Uterus (tissue), 4 donors: Measurements from ENCODE around the gene ABTB1. TPM values are rescaled to one million over a fixed set of nuclear protein-coding genes. Genes with fewer than 3 reads are reported as not detected.

Experiments
- DNase-seq, 2 donors: peaks; one replicate each; pipeline ENCODE4 v3.0.0-alpha.2; 2019 to 2020
- H3K27ac ChIP-seq, 2 donors: fragments of 200-600 bp; sonication (generic); 1 replicate in 1 of 2; 2 replicates in 1 of 2; pipeline ENCODE4 v1.5.1; 2016 to 2018
- H3K27me3 ChIP-seq, 2 donors: fragments of 200-600 bp; sonication (generic); one replicate each; pipeline ENCODE4 v1.5.1; 2018 to 2019; ENCODE audit warnings: control low read depth in 1 of 2
- H3K36me3 ChIP-seq, 2 donors: fragments of 200-600 bp; sonication (generic); one replicate each; pipeline ENCODE4 v1.5.1; 2019; ENCODE audit warnings: control low read depth in 1 of 2
- H3K4me1 ChIP-seq, 2 donors: fragments of 200-600 bp; sonication (generic); one replicate each; pipeline ENCODE4 v1.5.1; 2018 to 2019; ENCODE audit warnings: control low read depth in 1 of 2
- H3K4me3 ChIP-seq, 2 donors: fragments of 200-600 bp; sonication (generic); 1 replicate in 1 of 2; 2 replicates in 1 of 2; pipeline ENCODE4 v1.5.1; 2018 to 2019; ENCODE audit warnings: mild to moderate bottlenecking in 1 of 2
- H3K9me3 ChIP-seq, 2 donors: fragments of 200-600 bp; sonication (generic); one replicate each; pipeline ENCODE4 v1.5.1; 2019; ENCODE audit warnings: control low read depth in 1 of 2
- CTCF ChIP-seq, 4 experiments: fragments of 200-600 bp in 2 of 4; fragments of 450-650 bp in 2 of 4; sonication (generic) in 2 of 4; IDR thresholded peaks; one replicate each; pipeline ENCODE4 v1.5.1; 2016 to 2019; ENCODE audit warnings: antibody characterized with exemption in 4 of 4, mild to moderate bottlenecking in 2 of 4, moderate library complexity in 1 of 4
- POLR2A ChIP-seq, 2 donors: fragments of 450-650 bp; IDR thresholded peaks; one replicate each; pipeline ENCODE4 v1.6.1; 2016; ENCODE audit warnings: antibody characterized with exemption in 2 of 2, mild to moderate bottlenecking in 1 of 2, moderate library complexity in 1 of 2
- intact Hi-C: fragments of 100-400 bp; cut with DNase I; formaldehyde crosslinking; loops from one replicate; pipeline ENCODE4 v1.15.1; 2023; ENCODE audit warnings: low total_unique reads
- total RNA-seq, 4 donors: library from RNA; depleted of rRNA in 3 of 4; stranded (reverse); fragments of >200 nt in 3 of 4; gene quantifications; one replicate each; pipeline versions ENCODE4 v1.1.0 to v1.2.4, GENCODE V29; 2014 to 2023
- donor health status: DM: yes; HTN: yes; CAD: no.

The ABTB1 gene
- total RNA-seq, 4 donors from 2014 or later: 14.4 to 42.8 (median 28.8) TPM

GRCh38 chr3:127729556-127730056 lies 56.9 kb downstream of the ABTB1 start:
- Histone ChIP-seq H3K27ac (no peak overlapping the region), H3K27me3 (no peaks in the 10 kb centered on the region), H3K4me3 (no peak overlapping the region), H3K9me3 (no peaks in the 10 kb centered on the region), H3K4me1 (peaks cover 0 to 4% of the 10 kb centered on the region in 2 donors), H3K36me3 (no peaks in the 10 kb centered on the region)
- DNase-seq: no peak
- TF ChIP-seq CTCF (IDR thresholded peaks at IDR 0.05) (no peak), POLR2A (IDR thresholded peaks at IDR 0.05) (no peak)
- intact Hi-C loops: no loop called here

DNA sequence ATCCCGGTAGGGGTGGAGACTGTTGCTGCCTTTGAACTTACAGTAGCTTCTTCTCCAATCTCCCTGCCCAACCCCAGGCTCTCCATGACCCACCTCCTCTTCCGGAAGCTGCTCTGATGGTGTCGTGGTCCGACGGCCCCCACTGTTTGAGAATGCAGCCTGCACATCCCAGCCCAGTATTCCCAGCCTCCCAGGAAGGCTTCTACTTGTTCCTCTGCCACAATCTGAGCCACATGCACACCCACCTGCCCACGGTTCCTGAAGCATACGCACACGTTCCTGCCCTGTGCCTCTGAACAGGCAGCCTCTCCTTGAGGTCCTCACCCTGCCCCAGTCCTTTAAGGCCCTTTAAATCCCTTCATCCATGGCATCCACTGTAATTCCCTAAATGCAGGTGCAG lies 57.4 kb downstream of the ABTB1 start:
- Histone ChIP-seq H3K9me3 (no peaks in the 10 kb centered on the region), H3K36me3 (no peaks in the 10 kb centered on the region), H3K4me1 (peaks cover 0 to 6% of the 10 kb centered on the region in 2 donors), H3K27ac (no peak overlapping the region), H3K27me3 (no peaks in the 10 kb centered on the region), H3K4me3 (no peak overlapping the region)
- intact Hi-C loops: no loop called here
- DNase-seq: no peak
- TF ChIP-seq CTCF (IDR thresholded peaks at IDR 0.05) (no peak), POLR2A (IDR thresholded peaks at IDR 0.05) (no peak)

Other genes starting within 250 kb of the ABTB1 start
- 10 to 100 TPM; 22.4 to 72.5 (median 37.7) TPM for gene TPRA1, start 82.2 kb upstream of the ABTB1 start, total RNA-seq
- 10 to 100 TPM in 2 of 4 donors, 1 to 10 TPM in 2; 5.9 to 80.3 (median 15.7) TPM for gene MCM2, start 74.5 kb upstream of the ABTB1 start, total RNA-seq
- 10 to 100 TPM in 1 of 4 donors, 1 to 10 TPM in 1, not detected in 2; 1.5 to 13.5 TPM for gene PODXL2, start 43.8 kb upstream of the ABTB1 start, total RNA-seq
- 10 to 100 TPM; 12.6 to 44.8 (median 32.3) TPM for gene MGLL, start 149.6 kb downstream of the ABTB1 start, total RNA-seq
- gene KBTBD12, start 242.3 kb downstream of the ABTB1 start, total RNA-seq: 1 to 10 TPM in 2 of 4 donors, under 1 TPM in 1, not detected in 1; 0.59 to 2.8 (median 2.1) TPM